ENCODE results near the gene DNAH6.

GRCh38 chr2:84478867-84479266, 37.4 kb upstream of the DNAH6 start:
- no peak for TF ChIP-seq CTCF (IDR thresholded peaks at IDR 0.05)
- TF ChIP-seq POLR2AphosphoS5 (IDR thresholded peaks at IDR 0.05): no peak
